WERI-Rb-1 (cell line): ENCODE results near the gene BRINP3.

Source experiments
- DNase-seq: peaks from one replicate; pipeline ENCODE4 v3.0.0-alpha.2; 2020
- H3K27ac ChIP-seq: fragments of 250-450 bp; sonication (Bioruptor Pico); 2 replicates; pipeline ENCODE4 v1.5.1; 2020; ENCODE audit warnings: mild to moderate bottlenecking, moderate library complexity
- H3K27me3 ChIP-seq: fragments of 250-450 bp; sonication (Bioruptor Pico); 2 replicates; pipeline ENCODE4 v1.5.1; 2021; ENCODE audit warnings: mild to moderate bottlenecking, low read depth, moderate library complexity; ENCODE audit not compliant: insufficient read depth, severe bottlenecking
- H3K36me3 ChIP-seq: fragments of 250-450 bp; sonication (Bioruptor Pico); 2 replicates; pipeline ENCODE4 v1.5.1; 2020; ENCODE audit warnings: mild to moderate bottlenecking, moderate library complexity
- H3K4me3 ChIP-seq: 2 replicates; pipeline ENCODE4 v1.5.1; 2011; ENCODE audit warnings: low read depth, mild to moderate bottlenecking, control low read depth, low read length
- H3K9me3 ChIP-seq: fragments of 250-450 bp; sonication (Bioruptor Pico); 2 replicates; pipeline ENCODE4 v1.5.1; 2021; ENCODE audit warnings: mild to moderate bottlenecking, moderate library complexity; ENCODE audit not compliant: severe bottlenecking
- TF ChIP-seq, protein P1 (sequence below): IDR thresholded peaks from 2 replicates; pipeline ENCODE4 v1.5.1; 2011; ENCODE audit warnings: low read depth, mild to moderate bottlenecking, control low read depth, inconsistent platforms, low read length

BRINP3 gene

GRCh38 chr1:190472042-190472441, 5.6 kb downstream of the BRINP3 start:
- Histone ChIP-seq H3K27ac (no peak overlapping the region), H3K4me3 (no peak overlapping the region), H3K27me3 (no peaks in the 10 kb centered on the region), H3K36me3 (no peaks in the 10 kb centered on the region), H3K9me3 (no peaks in the 10 kb centered on the region)
- TF ChIP-seq, protein P1, sequence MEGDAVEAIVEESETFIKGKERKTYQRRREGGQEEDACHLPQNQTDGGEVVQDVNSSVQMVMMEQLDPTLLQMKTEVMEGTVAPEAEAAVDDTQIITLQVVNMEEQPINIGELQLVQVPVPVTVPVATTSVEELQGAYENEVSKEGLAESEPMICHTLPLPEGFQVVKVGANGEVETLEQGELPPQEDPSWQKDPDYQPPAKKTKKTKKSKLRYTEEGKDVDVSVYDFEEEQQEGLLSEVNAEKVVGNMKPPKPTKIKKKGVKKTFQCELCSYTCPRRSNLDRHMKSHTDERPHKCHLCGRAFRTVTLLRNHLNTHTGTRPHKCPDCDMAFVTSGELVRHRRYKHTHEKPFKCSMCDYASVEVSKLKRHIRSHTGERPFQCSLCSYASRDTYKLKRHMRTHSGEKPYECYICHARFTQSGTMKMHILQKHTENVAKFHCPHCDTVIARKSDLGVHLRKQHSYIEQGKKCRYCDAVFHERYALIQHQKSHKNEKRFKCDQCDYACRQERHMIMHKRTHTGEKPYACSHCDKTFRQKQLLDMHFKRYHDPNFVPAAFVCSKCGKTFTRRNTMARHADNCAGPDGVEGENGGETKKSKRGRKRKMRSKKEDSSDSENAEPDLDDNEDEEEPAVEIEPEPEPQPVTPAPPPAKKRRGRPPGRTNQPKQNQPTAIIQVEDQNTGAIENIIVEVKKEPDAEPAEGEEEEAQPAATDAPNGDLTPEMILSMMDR = no peak
- DNase-seq = no peak

- H3K36me3 ChIP-seq = no peaks in the 10 kb centered on the region
- TF ChIP-seq, protein P1 = no peak
- H3K4me3 ChIP-seq = no peak overlapping the region
- no peak overlapping the region for H3K27ac ChIP-seq
- H3K9me3 ChIP-seq = no peaks in the 10 kb centered on the region
- no peaks in the 10 kb centered on the region for H3K27me3 ChIP-seq
- DNase-seq = no peak
Measured at GRCh38 chr1:190464690-190465089, 13.0 kb downstream of the BRINP3 start.

GRCh38 chr1:190456129-190456528, 21.5 kb downstream of the BRINP3 start:
- no peaks in the 10 kb centered on the region for H3K9me3 ChIP-seq
- H3K27ac ChIP-seq = no peak overlapping the region
- no peak overlapping the region for H3K4me3 ChIP-seq
- no peaks in the 10 kb centered on the region for H3K27me3 ChIP-seq
- DNase-seq = no peak
- H3K36me3 ChIP-seq = no peaks in the 10 kb centered on the region
- TF ChIP-seq, protein P1 = no peak

GRCh38 chr1:190455631-190456030, 22.0 kb downstream of the BRINP3 start:
- no peak overlapping the region for H3K4me3 ChIP-seq
- H3K27me3 ChIP-seq = no peaks in the 10 kb centered on the region
- no peak overlapping the region for H3K27ac ChIP-seq
- no peaks in the 10 kb centered on the region for H3K9me3 ChIP-seq
- no peak for DNase-seq
- TF ChIP-seq, protein P1 = no peak
- H3K36me3 ChIP-seq = no peaks in the 10 kb centered on the region

- Histone ChIP-seq H3K9me3 (no peaks in the 10 kb centered on the region), H3K4me3 (no peak overlapping the region), H3K27ac (no peak overlapping the region), H3K27me3 (no peaks in the 10 kb centered on the region), H3K36me3 (no peaks in the 10 kb centered on the region)
- TF ChIP-seq, protein P1 = no peak
- no peak for DNase-seq
Measured at GRCh38 chr1:190453550-190453949, 24.1 kb downstream of the BRINP3 start.

- no peak overlapping the region for H3K4me3 ChIP-seq
- no peaks in the 10 kb centered on the region for H3K36me3 ChIP-seq
- DNase-seq = no peak
- no peaks in the 10 kb centered on the region for H3K9me3 ChIP-seq
- TF ChIP-seq, protein P1 = no peak
- H3K27ac ChIP-seq = no peak overlapping the region
- no peaks in the 10 kb centered on the region for H3K27me3 ChIP-seq
Measured at GRCh38 chr1:190452272-190452848, 25.3 kb downstream of the BRINP3 start.
